ENCODE results near the gene CXCL17.
A peak's percentile ranks its signal among the peaks of the same experiment; 100 is the strongest.
"Not testable (repeated sequence)": the region's sequence is repeated elsewhere in the genome, so short reads cannot be mapped to it uniquely, and the experiment has no call there.

Gene CXCL17

DNA sequence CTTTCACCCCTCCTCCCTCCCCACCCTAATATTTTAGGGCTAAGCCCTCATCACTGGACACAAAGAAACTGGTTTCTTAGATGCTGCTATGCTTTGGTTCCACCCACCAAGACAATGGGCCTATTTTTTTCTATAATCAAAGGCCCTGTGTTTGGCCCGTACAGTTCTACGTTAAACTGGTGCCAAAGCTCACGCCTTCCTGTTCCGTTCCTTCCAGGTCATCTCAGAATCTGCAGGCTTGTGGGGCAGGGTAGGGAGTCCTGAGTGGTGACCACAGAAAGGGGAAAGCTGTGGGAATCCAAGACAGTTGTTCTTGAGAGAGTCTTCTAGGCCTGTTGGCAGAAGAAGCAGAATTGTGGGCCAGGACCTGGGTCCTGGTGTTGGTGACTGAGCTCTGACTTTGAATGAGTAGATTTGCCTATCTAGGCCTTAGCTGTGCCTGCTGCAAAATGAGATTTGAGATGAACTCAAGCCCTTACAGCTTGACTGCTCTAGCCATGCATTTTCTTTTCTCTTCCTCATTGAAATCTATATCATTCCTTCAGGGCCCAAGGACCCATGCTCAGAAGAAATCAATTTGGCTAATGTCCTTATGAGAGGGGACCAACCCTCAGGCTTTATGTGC lies 19.1 kb upstream of the CXCL17 start:
- H3K27ac ChIP-seq: no peak overlapping the region

DNA sequence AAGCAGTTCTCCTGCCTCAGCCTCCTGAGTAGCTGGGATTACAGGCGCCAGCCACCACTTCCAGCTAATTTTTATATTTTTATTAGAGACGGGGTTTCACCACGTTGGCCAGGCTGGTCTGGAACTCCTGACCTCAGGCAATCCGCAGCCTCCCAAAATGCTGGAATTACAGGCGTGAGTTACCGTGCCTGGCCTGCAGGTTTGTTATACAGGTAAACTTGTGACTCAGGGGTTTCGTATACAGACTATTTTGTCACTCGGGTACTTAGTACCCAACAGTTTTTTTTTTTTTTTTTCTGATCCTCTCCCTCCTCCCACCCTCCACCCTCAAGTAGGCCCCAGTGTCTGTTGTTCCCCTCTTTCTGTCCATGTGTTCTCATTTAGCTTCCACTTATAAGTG lies 18.5 kb upstream of the CXCL17 start:
- H3K27ac ChIP-seq: not testable (repeated sequence)

More for the DNA sequence above, 19.1 kb upstream of the CXCL17 start:
- TF ChIP-seq, protein P1, sequence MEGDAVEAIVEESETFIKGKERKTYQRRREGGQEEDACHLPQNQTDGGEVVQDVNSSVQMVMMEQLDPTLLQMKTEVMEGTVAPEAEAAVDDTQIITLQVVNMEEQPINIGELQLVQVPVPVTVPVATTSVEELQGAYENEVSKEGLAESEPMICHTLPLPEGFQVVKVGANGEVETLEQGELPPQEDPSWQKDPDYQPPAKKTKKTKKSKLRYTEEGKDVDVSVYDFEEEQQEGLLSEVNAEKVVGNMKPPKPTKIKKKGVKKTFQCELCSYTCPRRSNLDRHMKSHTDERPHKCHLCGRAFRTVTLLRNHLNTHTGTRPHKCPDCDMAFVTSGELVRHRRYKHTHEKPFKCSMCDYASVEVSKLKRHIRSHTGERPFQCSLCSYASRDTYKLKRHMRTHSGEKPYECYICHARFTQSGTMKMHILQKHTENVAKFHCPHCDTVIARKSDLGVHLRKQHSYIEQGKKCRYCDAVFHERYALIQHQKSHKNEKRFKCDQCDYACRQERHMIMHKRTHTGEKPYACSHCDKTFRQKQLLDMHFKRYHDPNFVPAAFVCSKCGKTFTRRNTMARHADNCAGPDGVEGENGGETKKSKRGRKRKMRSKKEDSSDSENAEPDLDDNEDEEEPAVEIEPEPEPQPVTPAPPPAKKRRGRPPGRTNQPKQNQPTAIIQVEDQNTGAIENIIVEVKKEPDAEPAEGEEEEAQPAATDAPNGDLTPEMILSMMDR (conservative IDR thresholded peaks at IDR 0.05): no peak

DNA sequence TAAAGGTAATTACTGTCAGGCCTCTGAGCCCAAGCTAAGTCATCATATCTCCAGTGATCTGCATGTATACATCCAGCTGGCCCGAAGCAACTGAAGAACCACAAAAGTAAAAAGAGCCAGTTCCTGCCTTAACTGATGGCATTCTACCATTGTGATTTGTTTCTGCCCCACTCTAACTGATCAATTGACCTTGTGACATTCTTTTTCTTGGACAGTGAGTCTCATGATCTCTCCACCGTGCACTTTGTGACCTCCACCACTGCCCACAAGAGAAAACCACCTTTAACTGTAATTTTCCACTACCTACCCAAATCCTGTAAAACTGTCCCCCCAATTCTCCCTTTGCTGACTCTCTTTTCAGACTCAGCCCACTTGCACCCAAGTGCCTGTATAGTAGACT lies 17.2 kb upstream of the CXCL17 start:
- no peak overlapping the region for H3K27ac ChIP-seq
- TF ChIP-seq, protein P1 (conservative IDR thresholded peaks at IDR 0.05): no peak

DNA sequence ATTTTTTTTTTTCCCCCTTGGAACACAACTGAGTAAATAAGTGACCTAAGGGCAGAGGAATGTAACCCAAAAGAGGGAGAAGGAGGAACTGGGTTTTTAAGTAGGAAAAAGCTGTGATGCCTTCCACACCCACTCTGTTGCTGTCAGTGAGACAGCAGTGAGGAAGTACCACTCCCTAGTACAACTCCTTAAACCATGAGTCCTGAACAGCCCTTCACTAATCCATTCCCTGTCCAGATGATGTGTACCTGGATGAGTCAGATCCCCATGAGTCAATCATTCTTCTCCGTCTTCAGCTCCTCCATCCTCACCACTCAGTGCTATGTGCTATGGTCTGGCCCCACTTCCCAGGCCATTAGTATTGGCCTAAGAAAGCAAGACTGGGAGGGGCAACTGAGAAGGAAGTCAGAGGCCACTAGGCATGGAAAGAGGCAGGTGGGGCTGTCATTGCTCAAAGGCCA lies 12.9 kb upstream of the CXCL17 start:
- TF ChIP-seq, protein P1 (conservative IDR thresholded peaks at IDR 0.05): no peak
- no peak overlapping the region for H3K27ac ChIP-seq

DNA sequence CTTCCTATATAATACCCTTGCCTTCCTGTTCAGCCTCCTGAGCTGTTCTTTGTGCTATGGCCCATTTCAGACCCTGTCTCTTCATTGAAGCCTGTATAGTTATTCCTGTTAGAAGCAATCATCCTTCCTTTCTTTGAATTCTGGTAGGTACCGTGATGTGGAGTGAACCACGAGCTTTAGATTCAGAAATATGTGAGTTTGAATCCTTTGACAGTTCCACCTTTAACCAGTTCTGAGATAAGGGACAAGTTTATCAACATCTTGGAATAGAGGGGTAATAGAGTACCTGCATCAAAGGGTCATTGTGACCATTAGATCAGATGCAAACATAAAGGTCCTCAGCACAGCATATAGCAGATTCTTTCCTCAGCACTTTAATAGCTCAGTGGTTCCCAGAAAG lies 12.3 kb upstream of the CXCL17 start:
- no peak overlapping the region for H3K27ac ChIP-seq
- TF ChIP-seq, protein P1 (conservative IDR thresholded peaks at IDR 0.05): no peak

DNA sequence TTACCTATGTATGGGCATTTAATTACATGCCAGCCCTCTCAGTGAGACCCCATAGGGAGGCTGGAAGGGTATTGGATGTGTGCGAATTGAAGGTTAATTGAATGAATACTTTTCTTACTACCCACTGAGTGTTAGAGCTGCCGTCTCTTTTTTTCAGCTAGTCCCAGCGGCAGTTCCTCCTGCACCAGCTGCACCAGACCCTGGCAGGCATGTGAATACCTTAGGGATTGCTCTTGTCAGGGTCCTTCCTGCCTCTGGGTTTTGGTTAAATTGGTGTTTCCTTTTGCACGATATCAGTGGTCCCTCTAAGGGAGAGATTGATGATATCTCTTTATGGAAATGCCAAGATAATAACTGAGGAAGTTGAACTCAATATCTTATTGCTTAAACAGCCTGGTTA lies 9.8 kb upstream of the CXCL17 start:
- H3K27ac ChIP-seq: no peak overlapping the region

DNA sequence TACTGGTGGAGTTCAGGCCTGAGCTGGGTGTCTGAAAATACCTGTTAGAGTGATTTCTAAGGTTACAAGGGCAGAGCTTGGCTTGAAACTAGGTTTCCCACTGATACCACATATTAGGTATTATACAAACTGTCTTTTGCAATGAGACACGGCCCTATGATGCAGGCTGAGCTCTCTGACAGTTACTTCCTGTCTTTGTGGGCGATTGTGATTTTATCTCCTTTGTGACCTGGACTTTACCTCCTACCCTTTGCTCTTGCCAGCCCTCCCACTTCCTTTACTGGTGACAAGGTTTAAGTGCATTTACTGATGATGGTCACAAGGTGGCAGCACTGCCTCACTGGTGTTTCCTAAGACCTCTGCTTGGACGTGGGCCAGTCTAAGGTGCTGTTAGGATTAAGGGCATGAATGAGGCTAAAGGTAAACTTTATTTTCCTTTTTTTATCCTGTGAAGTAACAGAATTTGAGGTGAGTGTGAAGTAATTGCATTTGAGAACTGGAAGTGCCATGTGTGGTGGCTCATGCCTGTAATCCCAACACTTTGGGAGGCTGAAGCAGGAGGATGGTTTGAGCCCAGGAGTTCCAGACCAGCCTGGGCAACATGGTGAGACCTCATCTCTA lies 7.7 kb upstream of the CXCL17 start:
- peak overlapping the region; percentile 62 for H3K27ac ChIP-seq
- TF ChIP-seq, protein P1 (conservative IDR thresholded peaks at IDR 0.05): peak; percentile 96

More for the DNA sequence above, 9.8 kb upstream of the CXCL17 start:
- TF ChIP-seq, protein P1 (conservative IDR thresholded peaks at IDR 0.05): no peak

DNA sequence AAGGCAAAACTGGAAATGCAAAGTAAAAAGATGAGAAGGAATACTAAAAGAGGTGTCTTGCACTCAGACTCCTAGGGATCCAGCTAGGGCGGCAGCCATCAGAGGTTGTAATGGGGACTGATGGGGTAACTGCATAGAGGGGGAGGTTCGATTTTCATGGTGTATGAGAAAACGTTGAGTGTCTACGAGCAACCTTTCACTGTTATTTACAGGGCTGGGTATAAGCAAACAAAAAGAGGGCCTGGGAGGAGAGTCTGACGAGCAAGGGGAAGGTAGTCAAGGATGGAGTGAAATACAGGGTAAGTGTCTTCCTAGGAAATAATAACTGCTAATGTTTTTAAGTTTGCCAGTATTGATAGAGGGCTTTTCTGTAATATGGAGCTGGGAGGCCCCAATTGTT lies 5.6 kb upstream of the CXCL17 start:
- not testable (repeated sequence) for H3K27ac ChIP-seq

All from VCaP (cell line).